Neuronal stem cell (in vitro differentiated cells): ENCODE results near the gene ACAD8.

Experiments used
- DNase-seq: peaks from one replicate; pipeline ENCODE4 v3.0.0-alpha.2; 2013; ENCODE audit warnings: low spot score
- H2AFZ ChIP-seq: one replicate; pipeline ENCODE4 v1.6.1; 2013; ENCODE audit warnings: mild to moderate bottlenecking, low read length, inconsistent platforms
- H2AK5ac ChIP-seq: 2 replicates; pipeline ENCODE4 v1.6.1; 2013; ENCODE audit warnings: low read depth, mild to moderate bottlenecking, inconsistent platforms, low read length, moderate library complexity, mixed read lengths
- H2BK120ac ChIP-seq: 2 replicates; pipeline ENCODE4 v1.6.1; 2013; ENCODE audit warnings: low read depth, mild to moderate bottlenecking, inconsistent platforms, low read length, moderate library complexity, mixed read lengths
- H2BK12ac ChIP-seq: one replicate; pipeline ENCODE4 v1.6.1; 2013; ENCODE audit warnings: low read length, inconsistent platforms
- H2BK15ac ChIP-seq: 2 replicates; pipeline ENCODE4 v1.6.1; 2013; ENCODE audit warnings: mild to moderate bottlenecking, low read length, inconsistent platforms, mixed read lengths
- H2BK5ac ChIP-seq: one replicate; pipeline ENCODE4 v1.6.1; 2013; ENCODE audit warnings: inconsistent platforms, mild to moderate bottlenecking, low read length, moderate library complexity
- H3K14ac ChIP-seq: one replicate; pipeline ENCODE4 v1.6.1; 2013; ENCODE audit warnings: low read length, inconsistent platforms
- H3K18ac ChIP-seq: 2 replicates; pipeline ENCODE4 v1.6.1; 2013; ENCODE audit warnings: low read length, inconsistent platforms
- H3K23ac ChIP-seq: 2 replicates; pipeline ENCODE4 v1.6.1; 2013; ENCODE audit warnings: low read depth, mild to moderate bottlenecking, mixed read lengths, low read length, inconsistent platforms; ENCODE audit not compliant: poor library complexity
- H3K27ac ChIP-seq: replicated peaks from 3 replicates; pipeline ENCODE4 v1.5.1; 2013; ENCODE audit warnings: low read length, inconsistent platforms
- H3K27me3 ChIP-seq, 3 experiments: 2 replicates each; pipeline ENCODE4 v1.6.1; 2013; ENCODE audit warnings: low read length in 3 of 3, mild to moderate bottlenecking in 2 of 3, inconsistent platforms in 1 of 3, low read depth in 1 of 3, mixed read lengths in 1 of 3, moderate library complexity in 1 of 3; ENCODE audit not compliant: control insufficient read depth in 3 of 3, insufficient read depth in 3 of 3
- H3K36me3 ChIP-seq, 2 donors: replicated peaks in 1 of 2; 2 replicates each; pipeline ENCODE4 v1.6.1; 2013; ENCODE audit warnings: low read length in 2 of 2; ENCODE audit not compliant: control insufficient read depth in 2 of 2, insufficient read depth in 2 of 2
- H3K4ac ChIP-seq: 2 replicates; pipeline ENCODE4 v1.6.1; 2013; ENCODE audit warnings: inconsistent platforms, mild to moderate bottlenecking, low read length, moderate library complexity
- H3K4me1 ChIP-seq, 2 donors: 1 replicate in 1 of 2; 2 replicates in 1 of 2; pipeline ENCODE4 v1.6.1; 2013; ENCODE audit warnings: low read length in 2 of 2, low read depth in 1 of 2; ENCODE audit not compliant: control insufficient read depth in 2 of 2, insufficient read depth in 1 of 2
- H3K4me2 ChIP-seq: one replicate; pipeline ENCODE4 v1.6.1; 2013; ENCODE audit warnings: mild to moderate bottlenecking, low read length, inconsistent platforms; ENCODE audit not compliant: insufficient read depth, poor library complexity, severe bottlenecking
- H3K4me3 ChIP-seq, 2 donors: 2 replicates each; pipeline ENCODE4 v1.5.1; 2013; ENCODE audit warnings: low read length in 2 of 2, mild to moderate bottlenecking in 2 of 2, inconsistent platforms in 1 of 2, moderate library complexity in 1 of 2
- H3K79me1 ChIP-seq: one replicate; pipeline ENCODE4 v1.6.1; 2013; ENCODE audit warnings: low read depth, mild to moderate bottlenecking, inconsistent platforms, low read length, moderate library complexity
- H3K9ac ChIP-seq: one replicate; pipeline ENCODE4 v1.6.1; 2013; ENCODE audit warnings: mild to moderate bottlenecking, low read depth, low read length, inconsistent platforms; ENCODE audit not compliant: poor library complexity
- H3K9me3 ChIP-seq, 2 donors: replicated peaks in 1 of 2; 2 replicates each; pipeline versions ENCODE3 to v1.6.1; 2013; ENCODE audit warnings: low read length in 2 of 2, mild to moderate bottlenecking in 2 of 2, inconsistent platforms in 1 of 2, low read depth in 1 of 2, mixed read lengths in 1 of 2, moderate library complexity in 1 of 2; ENCODE audit not compliant: control insufficient read depth in 2 of 2, insufficient read depth in 1 of 2
- H4K8ac ChIP-seq: one replicate; pipeline ENCODE4 v1.6.1; 2013; ENCODE audit warnings: low read depth, mild to moderate bottlenecking, inconsistent platforms, low read length, moderate library complexity
- H4K91ac ChIP-seq: one replicate; pipeline ENCODE4 v1.6.1; 2013; ENCODE audit warnings: low read length, low read depth, mild to moderate bottlenecking, inconsistent platforms; ENCODE audit not compliant: poor library complexity
- WGBS, 2 donors: extraction: QIAGEN DNeasy Blood & Tissue Kit; methylation state at CpG; one replicate each; pipeline ENCODE4 v1.1.7; 2013; ENCODE audit warnings: missing lambda C conversion rate in 2 of 2, mixed read lengths in 1 of 2; ENCODE audit not compliant: insufficient read length in 2 of 2, insufficient replicate concordance in 1 of 2; ENCODE audit errors: extremely low coverage in 2 of 2; 5-methylcytosine and 5-hydroxymethylcytosine counted together

ACAD8 gene

GRCh38 chr11:134240592-134240991 is 12.8 kb upstream of the ACAD8 start:
- Histone ChIP-seq H3K14ac (no peak overlapping the region), H3K36me3 (peaks cover 19 to 71% of the 10 kb centered on the region in 2 donors), H3K27ac (no peak overlapping the region), H3K18ac (no peak overlapping the region), H3K23ac (no peak overlapping the region), H3K79me1 (no peaks in the 10 kb centered on the region), H3K4me1 (no peaks in the 10 kb centered on the region), H4K8ac (no peak overlapping the region), H3K4me2 (no peak overlapping the region), H3K9me3 (no peaks in the 10 kb centered on the region), H2BK120ac (no peak overlapping the region), H2BK12ac (no peak overlapping the region), H4K91ac (no peak overlapping the region), H2AFZ (no peak overlapping the region), H3K27me3 (no peaks in the 10 kb centered on the region), H2BK15ac (no peak overlapping the region), H2AK5ac (no peak overlapping the region), H3K9ac (no peak overlapping the region), H2BK5ac (no peak overlapping the region), H3K4ac (no peak overlapping the region), H3K4me3 (no peak overlapping the region)
- DNase-seq, result no peak
- no CpG with 5 or more reads among the region's 6 CpGs for WGBS, 2 donors

DNA sequence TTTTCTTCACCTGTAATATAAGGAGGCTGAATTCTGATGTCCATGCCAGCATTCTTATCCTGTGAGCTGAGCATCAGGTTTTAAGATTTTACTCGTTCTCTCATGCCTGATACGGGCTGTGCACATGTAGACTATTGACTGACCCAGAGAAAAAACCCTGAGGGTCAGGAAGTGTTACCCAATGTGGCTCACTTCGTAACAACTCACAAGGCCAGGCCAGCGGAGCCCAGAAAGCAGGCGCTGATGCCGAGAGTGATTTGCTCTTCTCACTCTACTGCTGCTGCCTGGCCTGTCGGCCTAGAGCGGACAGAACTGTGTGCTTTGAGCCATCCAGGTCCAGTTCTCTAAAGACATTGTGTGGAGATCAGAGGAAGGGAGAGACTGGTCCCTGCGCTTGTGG is 11.0 kb upstream of the ACAD8 start:
- peaks cover 21 to 83% of the 10 kb centered on the region in 2 donors for H3K36me3 ChIP-seq
- no peak overlapping the region for H3K14ac ChIP-seq
- no peak overlapping the region for H2BK120ac ChIP-seq
- no peak overlapping the region for H2BK5ac ChIP-seq
- H3K9me3 ChIP-seq, result no peaks in the 10 kb centered on the region
- no peak overlapping the region for H2AK5ac ChIP-seq
- H3K4me3 ChIP-seq, result no peak overlapping the region
- H2BK12ac ChIP-seq, result no peak overlapping the region
- no peaks in the 10 kb centered on the region for H3K4me1 ChIP-seq
- H3K9ac ChIP-seq, result no peak overlapping the region
- H4K8ac ChIP-seq, result no peak overlapping the region
- no peak for DNase-seq
- H3K27me3 ChIP-seq, result no peaks in the 10 kb centered on the region
- no peak overlapping the region for H3K23ac ChIP-seq
- H3K4ac ChIP-seq, result no peak overlapping the region
- no peak overlapping the region for H3K4me2 ChIP-seq
- H4K91ac ChIP-seq, result no peak overlapping the region
- no peak overlapping the region for H3K18ac ChIP-seq
- no CpG with 5 or more reads among the region's 9 CpGs for WGBS, 2 donors
- no peak overlapping the region for H2AFZ ChIP-seq
- H3K27ac ChIP-seq, result no peak overlapping the region
- H3K79me1 ChIP-seq, result no peaks in the 10 kb centered on the region
- H2BK15ac ChIP-seq, result no peak overlapping the region

- no peak overlapping the region for H3K4ac ChIP-seq
- H3K27ac ChIP-seq, result no peak overlapping the region
- H4K8ac ChIP-seq, result no peak overlapping the region
- H3K4me1 ChIP-seq, result no peaks in the 10 kb centered on the region
- H3K18ac ChIP-seq, result no peak overlapping the region
- peaks cover 29 to 97% of the 10 kb centered on the region in 2 donors for H3K36me3 ChIP-seq
- H2AK5ac ChIP-seq, result no peak overlapping the region
- no peak overlapping the region for H2AFZ ChIP-seq
- no peak overlapping the region for H4K91ac ChIP-seq
- no peaks in the 10 kb centered on the region for H3K27me3 ChIP-seq
- no peak overlapping the region for H3K14ac ChIP-seq
- no peak overlapping the region for H3K4me2 ChIP-seq
- H2BK15ac ChIP-seq, result no peak overlapping the region
- no peak overlapping the region for H3K9ac ChIP-seq
- no peak overlapping the region for H2BK120ac ChIP-seq
- H3K79me1 ChIP-seq, result no peaks in the 10 kb centered on the region
- no peak overlapping the region for H3K23ac ChIP-seq
- no peak overlapping the region for H2BK5ac ChIP-seq
- H3K4me3 ChIP-seq, result no peak overlapping the region
- no CpG with 5 or more reads among the region's 4 CpGs for WGBS, 2 donors
- no peak for DNase-seq
- no peak overlapping the region for H2BK12ac ChIP-seq
- H3K9me3 ChIP-seq, result no peaks in the 10 kb centered on the region
Measured at GRCh38 chr11:134243913-134244312, 9.5 kb upstream of the ACAD8 start.

- H3K79me1 ChIP-seq, result no peaks in the 10 kb centered on the region
- H4K8ac ChIP-seq, result no peak overlapping the region
- no peak overlapping the region for H3K4me2 ChIP-seq
- no peak for DNase-seq
- no peak overlapping the region for H3K4ac ChIP-seq
- H3K14ac ChIP-seq, result no peak overlapping the region
- no peak overlapping the region for H3K18ac ChIP-seq
- no peak overlapping the region for H2BK120ac ChIP-seq
- no peak overlapping the region for H3K27ac ChIP-seq
- H3K9ac ChIP-seq, result no peak overlapping the region
- no CpG with 5 or more reads among the region's 7 CpGs for WGBS, 2 donors
- H2BK12ac ChIP-seq, result no peak overlapping the region
- peaks cover 30 to 98% of the 10 kb centered on the region in 2 donors for H3K36me3 ChIP-seq
- no peak overlapping the region for H2BK15ac ChIP-seq
- no peaks in the 10 kb centered on the region for H3K9me3 ChIP-seq
- no peak overlapping the region for H3K4me3 ChIP-seq
- H4K91ac ChIP-seq, result no peak overlapping the region
- H2BK5ac ChIP-seq, result no peak overlapping the region
- no peak overlapping the region for H2AFZ ChIP-seq
- H3K27me3 ChIP-seq, result no peaks in the 10 kb centered on the region
- no peak overlapping the region for H2AK5ac ChIP-seq
- H3K4me1 ChIP-seq, result no peaks in the 10 kb centered on the region
- H3K23ac ChIP-seq, result no peak overlapping the region
Measured at GRCh38 chr11:134244593-134244992, 8.8 kb upstream of the ACAD8 start.
